HG02571 (cell line): ENCODE measurements around the gene BSG.
"Not testable (repeated sequence)": the region's sequence is repeated elsewhere in the genome, so short reads cannot be mapped to it uniquely, and the experiment has no call there.

ENCODE experiments used
- ATAC-seq: cut with Tn5 transposase; IDR thresholded peaks from one replicate; pipeline ENCODE4 v1.9.1; 2021; ENCODE audit warnings: mild to moderate bottlenecking, moderate library complexity; ENCODE audit not compliant: unreplicated experiment

The BSG gene

GRCh38 chr19:585146-585545 is 12.8 kb downstream of the BSG start:
- ATAC-seq: not testable (repeated sequence)

- no peak for ATAC-seq
These were observed 13.2 kb downstream of the BSG start for GRCh38 chr19:585551-586110.

- no peak for ATAC-seq
These were observed 15.8 kb downstream of the BSG start for GRCh38 chr19:588093-588740.

- no peak for ATAC-seq
These were observed 16.6 kb downstream of the BSG start for GRCh38 chr19:588741-589692.

GRCh38 chr19:589693-590395 is 17.4 kb downstream of the BSG start, which contains the start of gene HCN2:
Gene HCN2 (plus strand): TSS chr19:589881. CDS start chr19:589946, 65 bp downstream.
- ATAC-seq: no peak

GRCh38 chr19:590396-590745 is 18.0 kb downstream of the BSG start:
- ATAC-seq: no peak

GRCh38 chr19:590750-591098 is 18.3 kb downstream of the BSG start:
- ATAC-seq: no peak

- ATAC-seq: no peak
These were observed 18.9 kb downstream of the BSG start for GRCh38 chr19:591099-591958.

- no peak for ATAC-seq
These were observed 19.7 kb downstream of the BSG start for GRCh38 chr19:592101-592500.

- ATAC-seq: no peak
These were observed 20.7 kb downstream of the BSG start for GRCh38 chr19:593055-593454.

GRCh38 chr19:593505-593904 is 21.1 kb downstream of the BSG start:
- ATAC-seq: no peak

GRCh38 chr19:594265-594870 is 22.0 kb downstream of the BSG start:
- no peak for ATAC-seq

GRCh38 chr19:595326-596262 is 23.2 kb downstream of the BSG start:
- ATAC-seq: no peak

GRCh38 chr19:596263-596655 is 23.9 kb downstream of the BSG start:
- no peak for ATAC-seq

GRCh38 chr19:597406-598315 is 25.3 kb downstream of the BSG start:
- no peak for ATAC-seq

GRCh38 chr19:601310-601709 is 28.9 kb downstream of the BSG start:
- ATAC-seq: no peak

- no peak for ATAC-seq
These were observed 29.4 kb downstream of the BSG start for GRCh38 chr19:601790-602189.
